ENCODE data around the gene SOX6.

- TF ChIP-seq CTCF (IDR thresholded peaks at IDR 0.05): no peak
- TF ChIP-seq POLR2A (IDR thresholded peaks at IDR 0.05; ENCODE audit: low read depth): no peak
Measured at GRCh38 chr11:15929371-15929901, 426.9 kb downstream of the SOX6 start.

Data from esophagus muscularis mucosa (tissue), 3 donors.